HepG2 (cell line): Measurements from ENCODE around the gene CMIP. TPM values are rescaled to one million over a fixed set of nuclear protein-coding genes. Genes with fewer than 3 reads are reported as not detected.

Experiments
- ATAD3A ChIP-seq: sonication (generic); formaldehyde crosslinking; IDR thresholded peaks from 2 replicates; pipeline ENCODE4 v1.4.0; 2020; ENCODE audit warnings: missing genetic modification reagents
- HNRNPLL ChIP-seq: fragments of 200-400 bp; formaldehyde crosslinking; IDR thresholded peaks from 2 replicates; pipeline ENCODE4 v1.6.1; 2017; ENCODE audit warnings: mild to moderate bottlenecking, low read depth, low read length; ENCODE audit not compliant: poor library complexity, severe bottlenecking
- HOMEZ ChIP-seq: IDR thresholded peaks from 2 replicates; pipeline ENCODE4 v1.6.1; 2016; ENCODE audit warnings: low read depth
- IRF9 ChIP-seq: sonication (generic); formaldehyde crosslinking; IDR thresholded peaks from 2 replicates; pipeline ENCODE4 v1.8.0; 2022; ENCODE audit warnings: missing genetic modification reagents, mild to moderate bottlenecking, borderline replicate concordance
- ISL2 ChIP-seq: sonication (generic); formaldehyde crosslinking; IDR thresholded peaks from 2 replicates; pipeline ENCODE4 v1.5.0; 2020; ENCODE audit warnings: missing genetic modification reagents
- NCOR1 ChIP-seq: fragments of 200-600 bp; sonication (generic); IDR thresholded peaks from 2 replicates; pipeline ENCODE4 v1.7.0; 2017; ENCODE audit warnings: antibody characterized with exemption, low read length, borderline replicate concordance
- NFAT5 ChIP-seq: sonication (generic); formaldehyde crosslinking; IDR thresholded peaks from 2 replicates; pipeline ENCODE4 v1.4.0; 2020; ENCODE audit warnings: missing genetic modification reagents
- PHF8 ChIP-seq: sonication (generic); formaldehyde crosslinking; IDR thresholded peaks from 2 replicates; pipeline ENCODE4 v1.5.0; 2020; ENCODE audit warnings: missing genetic modification reagents
- POLR2AphosphoS2 ChIP-seq: IDR thresholded peaks from 2 replicates; pipeline ENCODE4 v1.6.1; 2011; ENCODE audit warnings: low read depth, low read length, improper control_type of control experiment
- RNF2 ChIP-seq: fragments of 450-650 bp; conservative IDR thresholded peaks from 2 replicates; pipeline ENCODE4 v1.6.1; 2016; ENCODE audit warnings: low read depth
- TAF15 ChIP-seq: fragments of 200-400 bp; formaldehyde crosslinking; IDR thresholded peaks from one replicate; pipeline ENCODE4 v1.6.1; 2018; ENCODE audit warnings: mild to moderate bottlenecking, low read depth, low read length; ENCODE audit not compliant: poor library complexity, severe bottlenecking
- ZGPAT ChIP-seq: IDR thresholded peaks from 2 replicates; pipeline ENCODE4 v1.6.1; 2016; ENCODE audit warnings: mild to moderate bottlenecking
- ZNF207 ChIP-seq: fragments of 450-650 bp; IDR thresholded peaks from 2 replicates; pipeline ENCODE4 v1.6.1; 2016; ENCODE audit warnings: antibody characterized with exemption, borderline replicate concordance
- ZNF230 ChIP-seq: sonication (generic); formaldehyde crosslinking; IDR thresholded peaks from 2 replicates; pipeline ENCODE4 v1.4.0; 2020; ENCODE audit warnings: mild to moderate bottlenecking, missing genetic modification reagents
- ZNF431 ChIP-seq: sonication (generic); formaldehyde crosslinking; IDR thresholded peaks from 2 replicates; pipeline ENCODE4 v1.9.0; 2022; ENCODE audit warnings: missing genetic modification reagents, low read depth, mild to moderate bottlenecking, borderline replicate concordance
- ZNF713 ChIP-seq: sonication (generic); formaldehyde crosslinking; IDR thresholded peaks from 2 replicates; pipeline ENCODE4 v1.4.0; 2020; ENCODE audit warnings: mild to moderate bottlenecking, missing genetic modification reagents
- ZSCAN5A ChIP-seq: sonication (generic); formaldehyde crosslinking; IDR thresholded peaks from 2 replicates; pipeline ENCODE4 v1.8.0; 2022; ENCODE audit warnings: mild to moderate bottlenecking, missing genetic modification reagents, borderline replicate concordance
- polyA plus RNA-seq, 8 experiments: library from polyadenylated mRNA; depleted of rRNA in 3 of 8; stranded (reverse) in 7 of 8; unstranded in 1 of 8; fragments of >200 nt; fragmentation: Illumina TruSeq in 4 of 8; extraction: Trizol in 4 of 8; gene quantifications; 2 replicates each; pipeline versions ENCODE4 v1.2.1 to v1.2.3, GENCODE V29; 2011 to 2016; ENCODE audit warnings: low read depth in 4 of 8, missing spikeins in 1 of 8, mixed read lengths in 1 of 8; ENCODE audit not compliant: insufficient read depth in 1 of 8
- total RNA-seq, 5 experiments: library from RNA; depleted of rRNA; stranded (reverse); fragments of >200 nt; fragmentation: Illumina TruSeq; extraction: Trizol; gene quantifications; 2 replicates each; pipeline ENCODE4 v1.2.3, GENCODE V29; 2016; ENCODE audit warnings: low read depth in 1 of 5

CMIP gene
- total and polyA plus RNA-seq, 2 of the 13 experiments (the other 11 are each of a cell fraction or from before 2014, with no cell fraction given) = 10.9 to 18.1 TPM

GRCh38 chr16:81451753-81452680, 7.4 kb downstream of the CMIP start (continued):
- no peak for TF ChIP-seq HNRNPLL
- TF ChIP-seq PHF8 (CRISPR knock-in tag) = peak; percentile 58
- no peak for TF ChIP-seq ZNF713
- TF ChIP-seq ZNF230 = no peak; the same call in 1 of the 2 replicates
- no peak for TF ChIP-seq ATAD3A (CRISPR knock-in tag)
- TF ChIP-seq TAF15 = no peak
- TF ChIP-seq NCOR1 = peak; percentile 99
- no peak; the same call in 1 of the 2 replicates for TF ChIP-seq RNF2
- peak; percentile 33; the same call in 1 of the 2 replicates for TF ChIP-seq NFAT5 (CRISPR knock-in tag)
- peak; percentile 95 for TF ChIP-seq HOMEZ (CRISPR knock-in tag)
- TF ChIP-seq ZSCAN5A (CRISPR knock-in tag) = 0 out of 2 replicates have a peak, but pooled peaks have one; percentile 40
- peak; percentile 89 for TF ChIP-seq IRF9
- TF ChIP-seq POLR2AphosphoS2 = peak; percentile 97
- peak; percentile 83; the same call in 1 of the 2 replicates for TF ChIP-seq ZNF431 (CRISPR knock-in tag)
- peak; percentile 98 for TF ChIP-seq ZGPAT (CRISPR knock-in tag)
- TF ChIP-seq ZNF207 = no peak
- peak; percentile 96 for TF ChIP-seq ISL2
